HEK293T (cell line): ENCODE measurements around the gene CRADD.
"Not testable (repeated sequence)": the region's sequence is repeated elsewhere in the genome, so short reads cannot be mapped to it uniquely, and the experiment has no call there.

Experiments used
- CTCF ChIA-PET: fragments of 350-600 bp; formaldehyde crosslinking; extraction: SDS; loops from one replicate; lab custom pipeline; 2021; ENCODE audit warnings: antibody characterized with exemption, inconsistent platforms; lab: Yijun Ruan, JAX
- POLR2A ChIA-PET: fragments of 350-600 bp; formaldehyde crosslinking; extraction: SDS; loops from one replicate; lab custom pipeline; 2020; ENCODE audit warnings: antibody characterized with exemption, inconsistent platforms; lab: Yijun Ruan, JAX
- DNase-seq: peaks from one replicate; pipeline ENCODE4 v3.0.0; 2012; ENCODE audit warnings: mixed read lengths; ENCODE audit errors: extremely low spot score
- ARNT ChIP-seq: fragments of 450-650 bp; IDR thresholded peaks from 2 replicates; pipeline ENCODE4 v1.6.1; 2017; ENCODE audit warnings: mild to moderate bottlenecking
- BHLHE40 ChIP-seq: fragments of 450-650 bp; IDR thresholded peaks from 2 replicates; pipeline ENCODE4 v1.6.1; 2016; ENCODE audit warnings: mild to moderate bottlenecking, moderate library complexity, borderline replicate concordance
- CTBP1 ChIP-seq: fragments of 450-650 bp; IDR thresholded peaks from 2 replicates; pipeline ENCODE4 v1.6.1; 2016; ENCODE audit warnings: borderline replicate concordance
- ELF4 ChIP-seq: fragments of 450-650 bp; IDR thresholded peaks from 2 replicates; pipeline ENCODE4 v1.6.1; 2017; ENCODE audit warnings: antibody characterized with exemption
- FOXA1 ChIP-seq: fragments of 450-650 bp; IDR thresholded peaks from 2 replicates; pipeline ENCODE4 v1.6.1; 2016; ENCODE audit warnings: mild to moderate bottlenecking
- FOXK2 ChIP-seq: fragments of 450-650 bp; IDR thresholded peaks from 2 replicates; pipeline ENCODE4 v1.6.1; 2016; ENCODE audit warnings: mild to moderate bottlenecking
- FOXM1 ChIP-seq: fragments of 450-650 bp; IDR thresholded peaks from 2 replicates; pipeline ENCODE4 v1.6.1; 2017; ENCODE audit warnings: mild to moderate bottlenecking, borderline replicate concordance
- HDGF ChIP-seq: fragments of 450-650 bp; IDR thresholded peaks from 2 replicates; pipeline ENCODE4 v1.6.1; 2017; ENCODE audit warnings: antibody characterized with exemption, borderline replicate concordance
- L3MBTL2 ChIP-seq: fragments of 450-650 bp; conservative IDR thresholded peaks from 2 replicates; pipeline ENCODE4 v1.6.1; 2016; ENCODE audit warnings: mild to moderate bottlenecking
- LEF1 ChIP-seq: fragments of 450-650 bp; IDR thresholded peaks from 2 replicates; pipeline ENCODE4 v1.6.1; 2017; ENCODE audit warnings: mild to moderate bottlenecking, borderline replicate concordance
- NFRKB ChIP-seq: fragments of 450-650 bp; IDR thresholded peaks from 2 replicates; pipeline ENCODE4 v1.6.1; 2016; ENCODE audit warnings: mild to moderate bottlenecking, moderate library complexity
- PKNOX1 ChIP-seq: fragments of 450-650 bp; IDR thresholded peaks from 2 replicates; pipeline ENCODE4 v1.6.1; 2016
- SP1 ChIP-seq: fragments of 450-650 bp; IDR thresholded peaks from 2 replicates; pipeline ENCODE4 v1.6.1; 2017
- SUZ12 ChIP-seq: fragments of 450-650 bp; IDR thresholded peaks from 2 replicates; pipeline ENCODE4 v1.6.1; 2016; ENCODE audit warnings: mild to moderate bottlenecking
- TARDBP ChIP-seq: fragments of 450-650 bp; IDR thresholded peaks from 2 replicates; pipeline ENCODE4 v1.6.1; 2016
- ZNF384 ChIP-seq: fragments of 450-650 bp; IDR thresholded peaks from 2 replicates; pipeline ENCODE4 v1.6.1; 2016

The CRADD gene

GRCh38 chr12:93880853-93881522 lies 203.8 kb downstream of the CRADD start:
- ChIA-PET CTCF (interaction anchor here (0.5 kb wide), 1 partner anchor 57 kb away, joined by 3 read pairs; no protein-coding TSS in a partner anchor), POLR2A (no interaction called here)
- TF ChIP-seq BHLHE40 (no peak), ARNT (no peak), CTBP1 (no peak), ELF4 (no peak), HDGF (no peak), FOXK2 (no peak), FOXM1 (no peak), TARDBP (no peak), LEF1 (no peak), SUZ12 (no peak), L3MBTL2 (no peak), NFRKB (no peak), FOXA1 (no peak), ZNF384 (no peak), PKNOX1 (no peak), SP1 (no peak)

GRCh38 chr12:93882763-93883162 lies 205.6 kb downstream of the CRADD start:
- ChIA-PET POLR2A (no interaction called here), CTCF (no interaction called here)
- TF ChIP-seq ELF4 (no peak), BHLHE40 (no peak), TARDBP (no peak), ARNT (no peak)
- DNase-seq, result no peak

More at GRCh38 chr12:93880853-93881522, 203.8 kb downstream of the CRADD start:
- DNase-seq, result no peak

- ChIA-PET CTCF (no interaction called here), POLR2A (no interaction called here)
- no peak for DNase-seq
- TF ChIP-seq FOXM1 (no peak), L3MBTL2 (no peak), FOXK2 (no peak), LEF1 (no peak), HDGF (no peak), ELF4 (no peak), SUZ12 (no peak), CTBP1 (no peak), BHLHE40 (no peak)
Observed at GRCh38 chr12:93883436-93884154, 206.4 kb downstream of the CRADD start.

GRCh38 chr12:93884794-93885460 lies 207.8 kb downstream of the CRADD start:
- CTCF ChIA-PET, result no interaction called here

DNA sequence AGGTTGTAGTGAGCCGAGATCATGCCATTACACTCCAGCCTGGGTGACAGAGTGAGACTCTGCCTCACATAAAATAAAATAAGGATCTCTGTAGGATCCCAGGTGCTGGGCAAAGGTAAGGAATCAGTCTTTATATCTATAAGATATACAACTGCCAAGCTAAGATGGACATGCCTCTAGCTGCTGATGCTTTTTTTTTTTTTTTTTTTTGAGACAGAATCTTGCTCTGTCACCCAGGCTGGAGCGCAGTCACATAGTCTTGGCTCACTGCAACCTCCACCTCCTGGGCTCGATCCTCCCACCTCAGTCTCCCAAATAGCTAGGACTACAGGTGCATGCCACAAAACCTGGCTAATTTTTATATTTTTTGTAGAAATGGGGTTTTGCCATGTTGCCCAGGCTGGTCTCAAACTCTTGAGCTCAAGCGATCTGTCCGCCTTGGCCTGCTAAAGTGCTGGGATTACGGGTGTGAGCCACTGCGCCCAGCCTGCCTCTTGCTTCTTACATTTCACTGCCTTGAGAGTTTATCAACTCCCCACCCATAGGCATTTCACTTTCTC lies 208.9 kb downstream of the CRADD start:
- DNase-seq, result not testable (repeated sequence)
- CTCF ChIA-PET, result interaction anchor here (1.1 kb wide), 1 partner anchor 9 kb away, joined by 3 read pairs; no protein-coding TSS in a partner anchor
- POLR2A ChIA-PET, result interaction anchor here (1.3 kb wide), 1 partner anchor 83 kb away, joined by 3 read pairs; no protein-coding TSS in a partner anchor
- 0 out of 2 replicates have a peak, but pooled peaks have one; percentile 55 for TF ChIP-seq ZNF384

More at GRCh38 chr12:93884794-93885460, 207.8 kb downstream of the CRADD start:
- POLR2A ChIA-PET, result interaction anchor here (1.3 kb wide), 1 partner anchor 82 kb away, joined by 3 read pairs; no protein-coding TSS in a partner anchor
- TF ChIP-seq FOXK2 (no peak), SP1 (no peak), LEF1 (no peak), TARDBP (no peak), FOXM1 (no peak), SUZ12 (no peak), CTBP1 (no peak), ELF4 (no peak), PKNOX1 (no peak), L3MBTL2 (no peak), HDGF (no peak), ZNF384 (no peak), BHLHE40 (no peak), NFRKB (no peak)
- DNase-seq, result no peak
